WTC11 (cell line): Measurements from ENCODE around the gene ABLIM2.

Source experiments
- CREM ChIP-seq: sonication (generic); formaldehyde crosslinking; IDR thresholded peaks from 2 replicates; pipeline ENCODE4 v1.8.1; 2022; ENCODE audit warnings: mild to moderate bottlenecking, missing genetic modification reagents, moderate library complexity
- CTCF ChIP-seq: fragments of 200-600 bp; IDR thresholded peaks from 2 replicates; pipeline ENCODE4 v1.8.0; 2022; ENCODE audit warnings: antibody characterized with exemption
- SOX15 ChIP-seq: fragments of 250-450 bp; sonication (Bioruptor Pico); IDR thresholded peaks from 2 replicates; pipeline ENCODE4 v1.9.0; 2021; ENCODE audit warnings: mild to moderate bottlenecking
- TCF7 ChIP-seq: sonication (generic); formaldehyde crosslinking; IDR thresholded peaks from 2 replicates; pipeline ENCODE4 v1.8.0; 2022; ENCODE audit warnings: mild to moderate bottlenecking, low read depth, missing genetic modification reagents, moderate library complexity
- TP53 ChIP-seq: sonication (generic); formaldehyde crosslinking; IDR thresholded peaks from 2 replicates; pipeline ENCODE4 v1.8.1; 2023; ENCODE audit warnings: mild to moderate bottlenecking, missing genetic modification reagents

- no peak for TF ChIP-seq CTCF
- TF ChIP-seq CREM (CRISPR knock-in tag), result no peak
- no peak for TF ChIP-seq SOX15 (CRISPR knock-in tag)
- TF ChIP-seq TP53 (CRISPR knock-in tag), result no peak
- TF ChIP-seq TCF7, result no peak
Observed at GRCh38 chr4:8152090-8152864, 6.3 kb downstream of the ABLIM2 start.
